ENCODE results near the gene MAP3K14. TPM values are rescaled to one million over a fixed set of nuclear protein-coding genes. Genes with fewer than 3 reads are reported as not detected.
A peak's percentile ranks its signal among the peaks of the same experiment; 100 is the strongest.

MAP3K14 gene
- total RNA-seq, 3 donors from 2014 or later: 16.6 to 27.9 (median 18.0) TPM

- ATAC-seq (no peak), DNase-seq (no peak)
- intact Hi-C loops (cut with DNase I, micrococcal nuclease): no loop called here
- TF ChIP-seq CTCF (IDR thresholded peaks at IDR 0.05): no peak
- Histone ChIP-seq H3K4me3 (no peak overlapping the region), H3K4me1 (ENCODE audit: low read depth) (peaks cover 17% of the 10 kb centered on the region), H3K9me3 (no peaks in the 10 kb centered on the region), H3K36me3 (ENCODE audit: low read depth) (peaks cover 14% of the 10 kb centered on the region)
These were observed 49.3 kb downstream of the MAP3K14 start for GRCh38 chr17:45267436-45268055.

GRCh38 chr17:45266372-45266926 lies 50.4 kb downstream of the MAP3K14 start:
- intact Hi-C loops (cut with DNase I, micrococcal nuclease): no loop called here
- Histone ChIP-seq H3K9me3 (no peaks in the 10 kb centered on the region), H3K36me3 (ENCODE audit: low read depth) (peaks cover 14% of the 10 kb centered on the region), H3K4me3 (no peak overlapping the region), H3K4me1 (ENCODE audit: low read depth) (peaks cover 24% of the 10 kb centered on the region)
- DNase-seq (no peak), ATAC-seq (no peak)
- TF ChIP-seq CTCF (IDR thresholded peaks at IDR 0.05): no peak

- no peaks in the 10 kb centered on the region for H3K9me3 ChIP-seq
- peaks cover 24% of the 10 kb centered on the region for H3K4me1 ChIP-seq (ENCODE audit: low read depth)
- no peak overlapping the region for H3K4me3 ChIP-seq
- TF ChIP-seq CTCF (IDR thresholded peaks at IDR 0.05): no peak
- ATAC-seq (peak; percentile 83), DNase-seq (peak in 2 of 3 donors; percentile 72 to 75)
- peaks cover 12% of the 10 kb centered on the region for H3K36me3 ChIP-seq (ENCODE audit: low read depth)
- intact Hi-C loops (cut with DNase I, micrococcal nuclease): no loop called here
These were observed 51.0 kb downstream of the MAP3K14 start for GRCh38 chr17:45265821-45266220.

GRCh38 chr17:45264988-45265387 lies 51.8 kb downstream of the MAP3K14 start:
- Histone ChIP-seq H3K4me3 (no peak overlapping the region), H3K36me3 (ENCODE audit: low read depth) (peaks cover 4% of the 10 kb centered on the region), H3K9me3 (no peaks in the 10 kb centered on the region), H3K4me1 (ENCODE audit: low read depth) (peaks cover 24% of the 10 kb centered on the region)
- no peak for ATAC-seq
- DNase-seq: no peak
- TF ChIP-seq CTCF (IDR thresholded peaks at IDR 0.05): no peak
- intact Hi-C loops (cut with DNase I, micrococcal nuclease): no loop called here

- no peak for TF ChIP-seq CTCF (IDR thresholded peaks at IDR 0.05)
These were observed 52.4 kb downstream of the MAP3K14 start for GRCh38 chr17:45264430-45264829.

More at GRCh38 chr17:45264430-45264829, 52.4 kb downstream of the MAP3K14 start:
- Histone ChIP-seq H3K36me3 (ENCODE audit: low read depth) (no peaks in the 10 kb centered on the region), H3K4me1 (ENCODE audit: low read depth) (peaks cover 24% of the 10 kb centered on the region), H3K9me3 (no peaks in the 10 kb centered on the region), H3K4me3 (no peak overlapping the region)
- intact Hi-C loops (cut with DNase I, micrococcal nuclease): no loop called here
- DNase-seq (no peak), ATAC-seq (no peak)
